Activated CD8-positive, alpha-beta memory T cell treated with anti-CD3 and anti-CD28 coated beads, Interleukin-2, amount 50 U/mL, for 24 hours (primary cell): Measurements from ENCODE around the gene AVP.
"Not testable (repeated sequence)": the region's sequence is repeated elsewhere in the genome, so short reads cannot be mapped to it uniquely, and the experiment has no call there.

Source experiments
- DNase-seq: peaks from one replicate; pipeline ENCODE4 v3.0.0-alpha.2; 2020; ENCODE audit errors: extremely low read depth

AVP gene

GRCh38 chr20:3082955-3083952 lies 1.3 kb downstream of the AVP start:
- no peak for DNase-seq

DNA sequence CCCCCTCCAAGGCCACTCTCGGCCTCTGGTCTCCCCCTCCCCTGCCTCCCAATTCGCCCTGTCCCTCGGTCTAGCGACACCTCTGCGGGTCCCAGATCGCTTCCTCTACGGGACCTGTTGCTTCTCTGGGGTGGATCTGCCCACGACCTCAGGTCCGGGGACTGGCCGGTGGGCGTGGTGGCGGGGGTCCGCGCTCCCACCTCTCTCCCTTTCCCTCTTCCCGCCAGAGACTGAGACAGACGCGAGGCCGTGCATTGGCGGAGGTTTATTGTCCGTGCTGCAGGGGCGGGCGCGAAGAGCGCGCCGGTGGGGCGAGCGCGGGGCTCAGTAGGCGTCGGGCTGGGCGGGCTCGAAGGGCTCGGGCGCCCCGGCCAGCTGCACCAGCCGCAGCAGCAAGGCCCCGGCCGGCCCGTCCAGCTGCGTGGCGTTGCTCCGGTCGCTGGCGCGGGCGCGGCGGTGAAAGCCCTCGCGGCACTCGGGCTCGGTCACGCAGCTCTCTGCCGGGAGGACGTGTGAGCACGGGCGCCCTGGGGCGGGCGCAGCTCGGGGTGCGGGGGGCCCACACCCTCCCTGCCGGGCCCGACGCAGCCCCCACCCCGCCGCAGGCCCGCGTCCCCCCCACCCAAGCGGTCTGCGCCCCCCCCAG lies 2.1 kb downstream of the AVP start:
- no peak for DNase-seq

DNA sequence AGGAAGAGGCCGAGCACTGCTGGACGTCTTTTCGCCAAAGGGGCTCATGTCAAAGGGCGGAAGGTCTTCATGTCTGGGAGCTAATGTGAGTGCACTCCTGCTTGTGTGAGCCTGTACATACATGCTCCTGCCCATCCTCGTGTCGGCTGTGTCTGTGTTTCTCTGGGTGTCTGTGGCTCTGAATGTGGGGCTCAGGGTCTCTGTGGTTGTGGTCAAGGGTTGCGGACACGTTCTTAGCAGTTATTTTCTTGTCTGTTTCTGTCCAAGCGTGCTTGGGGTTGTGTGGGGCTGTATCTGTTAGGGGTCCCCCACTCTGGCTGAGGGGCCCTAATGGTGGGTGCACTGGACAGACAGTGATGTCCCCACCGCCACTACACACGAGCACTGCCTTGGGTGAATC lies 2.9 kb downstream of the AVP start:
- DNase-seq: no peak

GRCh38 chr20:3080939-3081388 lies 3.6 kb downstream of the AVP start:
- DNase-seq: no peak

GRCh38 chr20:3077618-3078134 lies 6.8 kb downstream of the AVP start:
- no peak for DNase-seq

- DNase-seq: not testable (repeated sequence)
Measured at GRCh38 chr20:3075315-3075714, 9.2 kb downstream of the AVP start.

GRCh38 chr20:3074812-3075211 lies 9.7 kb downstream of the AVP start:
- no peak for DNase-seq

GRCh38 chr20:3073251-3073643 lies 11.3 kb downstream of the AVP start:
- DNase-seq: not testable (repeated sequence)

GRCh38 chr20:3072530-3073250 lies 11.8 kb downstream of the AVP start:
- no peak for DNase-seq

GRCh38 chr20:3071610-3072529 lies 12.7 kb downstream of the AVP start, which contains the start of gene OXT:
Gene OXT, plus strand, starts transcription at chr20:3071620. Its CDS starts 36 bp downstream, at chr20:3071656.
- peak; percentile 18 for DNase-seq

DNA sequence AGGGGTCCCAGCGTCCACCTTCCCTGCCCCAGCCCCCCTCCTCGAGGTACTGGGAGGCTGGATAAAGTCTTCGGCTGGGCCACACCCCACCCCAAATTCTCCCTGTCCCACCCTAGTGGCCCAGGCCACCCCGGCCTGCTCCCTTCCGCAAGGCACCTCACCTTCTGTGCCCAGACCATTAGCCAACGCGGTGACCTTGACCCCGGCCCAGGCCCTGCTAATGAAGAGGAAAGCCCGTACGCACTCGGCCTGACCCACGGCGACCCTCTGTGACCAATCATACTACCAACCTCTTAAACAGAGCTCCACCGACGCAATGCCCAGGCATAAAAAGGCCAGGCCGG lies 13.3 kb downstream of the AVP start:
- no peak for DNase-seq

DNA sequence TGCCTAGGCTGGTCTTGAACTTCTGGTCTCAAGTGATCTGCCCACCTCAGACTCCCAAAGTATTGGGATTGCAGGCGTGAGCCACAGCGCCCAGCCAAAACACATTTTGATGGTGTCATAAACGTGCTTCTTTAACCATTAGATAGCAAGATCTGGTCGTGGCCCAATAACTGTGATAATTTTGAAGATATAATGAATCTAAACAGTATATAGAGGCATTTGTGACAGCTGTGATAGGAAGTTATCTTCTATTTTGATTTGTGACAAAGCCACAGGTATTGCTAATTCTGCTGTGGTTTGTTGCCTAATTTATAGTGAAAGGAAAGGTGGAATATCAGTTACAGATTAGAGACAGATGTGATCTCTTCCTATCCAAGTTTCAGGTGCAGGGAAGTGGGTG lies 13.8 kb downstream of the AVP start:
- DNase-seq: no peak

DNA sequence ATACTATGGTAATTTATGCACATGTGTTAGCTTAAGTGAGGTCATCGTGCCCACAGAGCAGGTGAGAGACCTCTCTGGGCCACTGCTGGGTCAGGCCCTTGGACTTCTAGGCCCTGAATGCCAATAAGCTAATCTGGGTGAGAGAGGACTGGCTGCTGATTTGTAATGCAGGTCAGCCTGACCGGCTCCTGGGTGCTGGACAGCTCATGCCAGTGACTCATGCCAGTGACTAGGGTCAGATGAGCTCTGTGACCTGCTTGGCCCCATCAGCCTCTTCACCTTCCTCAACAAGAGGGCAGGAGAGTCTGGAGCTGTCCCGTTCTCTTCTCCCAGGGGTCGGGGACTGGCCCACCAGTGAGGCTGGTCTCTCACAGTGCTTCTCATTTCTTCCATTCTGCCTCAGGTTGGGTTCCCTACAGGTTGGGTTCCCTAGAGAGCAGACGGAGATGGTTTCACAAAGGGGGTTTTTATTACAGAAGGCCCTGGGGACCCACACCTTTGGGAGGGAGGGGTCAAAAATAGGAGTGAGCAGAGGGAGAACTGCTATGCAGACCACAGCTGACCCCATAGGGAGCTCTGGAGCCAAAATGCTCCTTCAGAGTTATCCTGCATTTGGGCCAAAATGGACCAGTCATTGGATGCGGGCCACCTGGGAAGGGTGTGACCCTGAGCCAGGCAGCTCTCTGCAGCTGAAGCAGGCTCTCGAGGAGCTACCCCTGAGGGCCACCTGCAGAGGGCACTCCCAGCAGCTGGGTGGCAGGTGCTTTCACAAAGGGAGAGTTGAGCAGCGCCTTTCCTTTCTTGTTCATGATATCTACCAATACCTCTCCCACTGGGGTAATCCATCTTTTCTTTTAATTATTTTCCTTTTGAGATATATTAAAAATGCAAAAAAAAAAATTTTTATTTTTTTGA lies 15.3 kb downstream of the AVP start:
- no peak for DNase-seq

DNA sequence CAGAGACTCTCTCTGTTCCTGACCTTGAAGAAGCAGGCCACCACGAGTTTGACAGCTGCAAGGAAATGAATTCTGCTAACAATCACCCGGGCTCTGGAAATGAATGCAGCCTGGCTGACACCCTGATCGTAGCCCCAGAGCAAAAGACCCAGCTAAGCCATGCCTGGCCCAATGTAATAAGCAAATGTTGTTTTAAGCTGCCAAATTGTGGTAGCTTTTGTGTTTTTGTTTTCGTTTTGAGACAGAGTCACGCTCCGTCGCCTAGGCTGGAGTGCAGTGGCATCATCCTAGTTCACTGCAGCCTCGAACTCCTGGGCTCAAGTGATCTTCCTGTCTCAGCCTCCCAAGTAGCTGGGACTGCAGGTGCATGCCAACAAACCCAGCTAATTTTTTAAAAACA lies 16.4 kb downstream of the AVP start:
- DNase-seq: no peak

DNA sequence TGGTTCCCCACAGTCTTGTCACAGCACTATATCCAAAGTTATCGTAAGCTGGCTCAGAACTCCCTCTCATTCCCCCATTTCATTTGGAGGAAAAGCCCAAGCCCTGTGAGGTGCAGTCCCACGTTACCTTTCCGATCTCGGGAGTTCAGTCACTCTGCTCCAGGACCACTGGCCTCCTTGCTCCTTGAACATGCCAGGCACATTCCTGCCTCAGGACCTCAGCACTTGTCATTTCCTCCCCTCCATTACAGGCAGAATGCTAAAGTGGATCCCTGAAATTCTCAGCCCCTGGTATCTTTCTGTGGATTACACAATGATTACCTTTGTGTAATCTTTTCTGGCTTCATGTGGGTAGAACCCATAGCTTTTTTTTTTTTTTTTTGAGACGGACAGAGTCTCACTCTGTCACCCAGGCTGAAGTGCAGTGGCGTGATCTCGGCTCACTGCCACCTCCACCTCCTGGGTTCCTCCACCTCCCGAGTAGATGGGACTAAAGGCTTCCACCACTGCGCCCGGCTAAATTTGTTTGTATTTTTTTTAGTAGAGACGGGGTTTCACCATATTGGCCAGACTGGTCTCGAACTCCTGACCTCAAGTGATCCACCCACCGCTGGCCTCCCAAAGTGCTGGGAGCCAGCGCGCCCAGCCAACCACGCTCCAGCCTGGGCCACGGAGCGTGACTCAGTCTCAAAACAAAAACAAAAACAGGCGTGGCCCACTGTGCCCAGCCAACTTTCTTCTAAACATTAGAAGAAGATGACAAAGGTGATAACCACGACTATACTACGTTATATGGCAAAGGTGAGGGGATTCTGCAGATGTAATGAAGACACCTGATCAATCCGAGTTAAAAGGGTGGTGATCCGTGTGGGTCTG lies 17.1 kb downstream of the AVP start:
- no peak for DNase-seq

- DNase-seq: not testable (repeated sequence)
Measured at GRCh38 chr20:3064119-3064518, 20.4 kb downstream of the AVP start.

DNA sequence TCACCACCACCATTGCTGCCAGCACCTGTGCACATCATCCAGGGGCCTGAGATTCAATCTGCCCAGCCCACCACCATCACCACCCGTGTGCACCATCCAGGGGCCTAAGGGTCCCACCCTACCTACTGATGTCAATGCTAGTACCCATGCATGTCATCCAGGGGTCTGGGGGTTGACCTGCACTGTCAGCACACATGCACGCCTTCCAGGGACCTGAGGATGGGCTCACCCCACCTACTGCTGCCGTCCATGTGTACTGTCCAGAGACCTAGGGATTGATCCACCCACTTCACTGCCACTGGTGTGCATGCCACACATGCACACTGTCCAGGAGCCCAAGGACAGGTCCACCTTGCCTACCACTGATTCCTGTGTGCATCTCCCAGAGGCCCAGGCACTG lies 25.0 kb downstream of the AVP start:
- DNase-seq: no peak

DNA sequence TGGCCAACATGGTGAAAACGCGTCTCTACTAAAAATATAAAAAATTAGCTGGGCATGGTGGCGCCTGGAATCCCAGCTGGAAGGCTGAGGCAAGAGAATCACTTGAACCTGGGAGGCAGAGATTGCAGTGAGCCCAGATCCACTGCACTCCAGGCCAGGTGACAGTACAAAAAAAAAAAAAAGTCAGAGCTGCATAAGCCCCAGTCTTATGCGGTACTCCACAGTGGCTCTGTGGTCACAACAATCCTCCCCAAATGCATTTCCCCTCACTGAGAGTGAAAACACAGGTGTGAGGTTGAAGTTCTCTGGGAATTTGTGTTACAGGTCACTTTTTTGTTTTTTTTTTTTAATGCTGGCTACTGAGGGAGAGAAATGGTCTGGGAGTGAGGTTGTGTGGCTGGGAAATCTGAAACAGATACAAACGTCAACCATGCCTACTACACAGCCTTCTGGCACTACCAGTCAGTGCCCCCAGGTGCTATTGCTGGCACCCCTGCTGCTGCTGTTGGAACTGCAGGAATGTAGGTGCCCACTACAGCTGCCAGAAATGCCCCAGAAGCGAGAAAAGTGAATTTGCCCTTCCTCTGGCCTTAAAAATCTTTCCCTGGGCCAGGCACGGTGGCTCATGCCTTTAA lies 33.0 kb downstream of the AVP start:
- no peak for DNase-seq
